Activated naive CD8-positive, alpha-beta T cell treated with anti-CD3 and anti-CD28 coated beads for 36 hours (primary cell): ENCODE data around the gene DBX1. TPM values are rescaled to one million over a fixed set of nuclear protein-coding genes. Genes with fewer than 3 reads are reported as not detected.
"Not testable (repeated sequence)": the region's sequence is repeated elsewhere in the genome, so short reads cannot be mapped to it uniquely, and the experiment has no call there.

ENCODE experiments used
- DNase-seq: peaks from one replicate; pipeline ENCODE4 v3.0.0; 2021
- H3K27ac Mint-ChIP-seq: one replicate; pipeline ENCODE4 v1.8.0; 2022; ENCODE audit warnings: mild to moderate bottlenecking, moderate library complexity, mixed read lengths
- H3K27me3 Mint-ChIP-seq: one replicate; pipeline ENCODE4 v1.8.0; 2022; ENCODE audit warnings: mild to moderate bottlenecking, mixed read lengths
- H3K36me3 Mint-ChIP-seq: one replicate; pipeline ENCODE4 v1.8.0; 2021; ENCODE audit warnings: mild to moderate bottlenecking, mixed read lengths
- H3K4me1 Mint-ChIP-seq: one replicate; pipeline ENCODE4 v1.8.0; 2021; ENCODE audit warnings: mixed read lengths
- H3K4me3 Mint-ChIP-seq: one replicate; pipeline ENCODE4 v1.8.0; 2022; ENCODE audit warnings: mild to moderate bottlenecking, moderate library complexity, mixed read lengths
- H3K9me3 Mint-ChIP-seq: one replicate; pipeline ENCODE4 v1.8.0; 2022; ENCODE audit warnings: mixed read lengths
- total RNA-seq, 2 experiments: library from RNA; stranded (reverse); gene quantifications; one replicate each; pipeline ENCODE4 v1.2.3, GENCODE V29; 2021

The DBX1 gene, protein sequence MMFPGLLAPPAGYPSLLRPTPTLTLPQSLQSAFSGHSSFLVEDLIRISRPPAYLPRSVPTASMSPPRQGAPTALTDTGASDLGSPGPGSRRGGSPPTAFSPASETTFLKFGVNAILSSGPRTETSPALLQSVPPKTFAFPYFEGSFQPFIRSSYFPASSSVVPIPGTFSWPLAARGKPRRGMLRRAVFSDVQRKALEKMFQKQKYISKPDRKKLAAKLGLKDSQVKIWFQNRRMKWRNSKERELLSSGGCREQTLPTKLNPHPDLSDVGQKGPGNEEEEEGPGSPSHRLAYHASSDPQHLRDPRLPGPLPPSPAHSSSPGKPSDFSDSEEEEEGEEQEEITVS
- not detected for total RNA-seq

DNA sequence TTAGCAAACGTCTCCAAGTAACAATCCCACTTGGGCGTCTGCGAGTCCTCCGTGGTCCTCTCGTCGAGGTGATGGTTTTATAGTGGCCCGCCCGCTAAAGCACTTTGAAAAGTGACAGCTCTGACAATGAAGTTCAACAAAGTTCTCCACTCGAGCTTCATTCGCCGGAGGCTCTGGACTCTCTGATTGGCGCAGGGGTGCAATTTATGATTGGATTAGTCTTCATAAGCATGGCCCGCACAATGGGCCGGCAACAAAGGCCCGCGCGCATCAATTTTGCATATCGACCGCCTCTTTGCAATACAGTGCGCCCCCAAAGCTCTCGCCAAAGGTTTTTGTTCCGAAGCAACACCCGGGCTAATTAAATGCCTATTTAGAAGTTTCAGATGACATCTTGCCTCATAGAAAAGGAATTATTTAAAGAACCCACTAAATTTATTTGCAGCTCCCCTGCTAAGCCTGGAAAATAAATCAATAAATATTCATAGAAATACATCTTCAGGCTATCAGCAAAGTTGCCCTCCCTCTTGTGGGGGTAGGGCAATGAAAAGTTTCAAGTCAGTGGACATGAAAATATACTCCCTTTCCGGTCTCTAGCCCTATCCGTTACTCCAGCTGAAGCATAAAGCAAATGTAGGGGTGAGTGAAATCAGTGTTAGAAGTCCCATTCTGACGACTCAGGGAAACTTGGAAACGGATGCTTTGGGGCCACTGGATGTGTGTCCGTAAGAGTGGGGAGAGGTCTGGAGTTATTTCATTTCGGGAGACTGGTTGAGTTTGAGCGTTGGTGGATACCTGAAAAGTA, at the start of gene DBX1:
Gene DBX1 (minus strand): TSS at position 51 of the 805 bp plus-strand sequence. CDS start 151 bp downstream, outside the sequence.
- H3K27ac Mint-ChIP-seq: no peak within 1 kb of the TSS
- H3K9me3 Mint-ChIP-seq: peaks cover 11% of the 10 kb centered on the region
- H3K4me3 Mint-ChIP-seq: no peak within 1 kb of the TSS
- peaks cover 40% of the 10 kb centered on the region for H3K4me1 Mint-ChIP-seq
- H3K36me3 Mint-ChIP-seq: peaks cover 13% of the 10 kb centered on the region
- no peak for DNase-seq
- H3K27me3 Mint-ChIP-seq: peaks cover 96% of the 10 kb centered on the region

DNA sequence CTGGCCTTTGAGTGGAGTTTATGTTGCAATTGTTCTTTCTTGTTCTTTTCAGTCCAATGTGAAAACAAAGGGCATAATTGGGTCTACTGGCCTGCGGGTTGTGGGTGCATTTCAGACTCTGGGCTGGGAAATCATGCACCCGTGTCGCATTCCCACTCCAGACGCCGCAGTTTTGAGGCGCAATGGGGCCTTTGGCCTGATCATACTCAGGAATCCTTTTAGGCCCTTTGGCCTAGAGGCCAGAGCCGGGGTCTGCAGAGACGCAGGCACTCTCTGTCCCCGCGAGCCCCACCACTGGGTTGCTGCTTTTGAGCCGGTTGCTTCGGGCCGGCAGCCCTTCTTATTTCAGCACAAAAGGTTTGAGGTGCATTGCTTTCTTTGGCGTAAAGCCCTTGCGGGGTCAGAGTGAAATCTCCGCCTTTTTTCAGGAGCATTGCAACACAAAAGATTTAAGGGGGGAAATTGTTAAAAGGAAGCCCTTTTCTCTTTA, 48.4 kb upstream of the DBX1 start:
- no peak for DNase-seq
- Mint-ChIP-seq H3K36me3 (no peaks in the 10 kb centered on the region), H3K4me1 (peaks cover 2% of the 10 kb centered on the region), H3K9me3 (peaks cover 5% of the 10 kb centered on the region), H3K27me3 (peaks cover 65% of the 10 kb centered on the region), H3K27ac (no peak overlapping the region), H3K4me3 (no peak overlapping the region)

DNA sequence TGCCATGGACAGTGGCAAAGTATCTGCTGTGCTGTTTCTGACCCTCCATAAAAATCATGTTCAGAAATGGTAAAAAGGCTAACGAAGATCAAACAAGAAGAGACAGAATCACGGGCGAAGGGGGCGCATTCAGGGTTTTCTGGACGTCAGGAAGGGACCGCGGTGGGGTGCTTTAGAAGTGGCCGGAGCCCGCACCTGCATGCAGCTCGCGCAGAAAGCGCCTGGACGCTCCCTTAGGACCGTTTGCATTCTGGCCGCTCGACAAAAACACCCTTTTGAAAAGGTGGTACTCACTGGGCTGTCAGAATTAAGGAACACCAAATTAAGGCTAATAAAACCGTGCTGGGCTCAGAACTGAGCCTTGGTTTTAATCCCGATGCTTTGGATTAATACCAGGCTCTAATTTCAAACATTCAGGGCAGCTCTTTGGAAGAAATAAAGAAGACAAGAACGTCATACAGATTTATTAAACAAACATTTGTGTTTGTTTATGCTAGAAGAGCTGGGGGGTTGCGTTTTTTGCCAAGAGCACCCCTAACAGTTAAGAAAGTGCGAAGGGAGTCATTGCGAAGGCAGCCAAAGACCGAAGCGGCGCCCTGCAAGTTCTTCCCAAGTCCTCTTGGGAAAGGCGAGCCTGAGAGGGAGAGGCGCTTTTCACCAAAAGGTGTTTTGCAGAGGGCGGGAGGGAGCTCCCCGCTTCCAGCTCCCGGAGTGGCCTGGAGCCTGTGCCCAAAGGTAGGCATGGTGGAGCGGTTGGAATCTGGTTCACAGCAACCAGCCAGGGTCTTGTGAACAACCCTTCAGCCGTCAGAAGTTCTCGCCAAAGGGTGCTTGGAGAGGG, 47.7 kb upstream of the DBX1 start:
- Mint-ChIP-seq H3K27ac (no peak overlapping the region), H3K4me1 (peaks cover 2% of the 10 kb centered on the region), H3K4me3 (no peak overlapping the region), H3K9me3 (peaks cover 5% of the 10 kb centered on the region), H3K27me3 (peaks cover 69% of the 10 kb centered on the region), H3K36me3 (no peaks in the 10 kb centered on the region)
- DNase-seq: no peak

DNA sequence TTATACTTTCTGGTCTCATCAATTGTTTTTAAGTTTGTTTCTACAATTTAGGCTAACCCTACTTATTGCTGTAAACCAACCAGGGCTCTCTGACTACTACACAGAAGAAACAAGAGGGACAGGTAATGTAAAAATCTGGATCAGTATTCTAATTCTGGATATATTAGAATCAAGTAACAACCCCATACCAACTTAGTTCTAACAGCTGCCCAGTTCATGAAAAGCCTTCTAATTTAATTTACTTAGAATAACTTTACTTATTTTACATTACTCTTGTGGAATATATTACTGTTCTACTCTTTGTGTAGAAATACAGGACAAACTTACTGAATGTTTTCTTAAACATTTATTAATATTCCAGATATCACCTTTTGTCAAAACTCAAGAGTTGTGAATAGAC, 45.5 kb upstream of the DBX1 start:
- peaks cover 5% of the 10 kb centered on the region for H3K9me3 Mint-ChIP-seq
- H3K27me3 Mint-ChIP-seq: peaks cover 82% of the 10 kb centered on the region
- H3K36me3 Mint-ChIP-seq: no peaks in the 10 kb centered on the region
- peaks cover 2% of the 10 kb centered on the region for H3K4me1 Mint-ChIP-seq
- H3K4me3 Mint-ChIP-seq: no peak overlapping the region
- no peak overlapping the region for H3K27ac Mint-ChIP-seq
- DNase-seq: no peak

DNA sequence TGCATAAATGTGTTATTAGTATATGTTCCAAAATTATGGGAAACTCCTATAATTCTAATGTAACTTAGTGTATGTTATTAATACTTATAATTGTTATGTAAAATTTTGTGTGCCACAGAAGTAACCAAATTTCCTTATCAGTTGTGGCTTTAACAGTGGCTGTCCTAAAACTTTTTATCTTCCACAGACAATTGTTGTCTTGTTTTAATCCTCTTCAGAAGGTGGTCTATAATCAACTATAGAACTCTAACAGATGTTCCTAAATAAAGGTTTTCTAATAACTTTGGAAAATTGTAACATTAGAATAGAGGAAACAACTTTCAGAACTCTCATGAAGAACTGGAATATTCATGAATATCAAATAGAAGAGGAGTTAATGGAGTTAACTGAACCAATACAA, 44.4 kb upstream of the DBX1 start:
- no peak for DNase-seq
- Mint-ChIP-seq H3K36me3 (no peaks in the 10 kb centered on the region), H3K4me3 (no peak overlapping the region), H3K27me3 (peaks cover 81% of the 10 kb centered on the region), H3K27ac (no peak overlapping the region), H3K4me1 (peaks cover 4% of the 10 kb centered on the region), H3K9me3 (peaks cover 5% of the 10 kb centered on the region)

DNA sequence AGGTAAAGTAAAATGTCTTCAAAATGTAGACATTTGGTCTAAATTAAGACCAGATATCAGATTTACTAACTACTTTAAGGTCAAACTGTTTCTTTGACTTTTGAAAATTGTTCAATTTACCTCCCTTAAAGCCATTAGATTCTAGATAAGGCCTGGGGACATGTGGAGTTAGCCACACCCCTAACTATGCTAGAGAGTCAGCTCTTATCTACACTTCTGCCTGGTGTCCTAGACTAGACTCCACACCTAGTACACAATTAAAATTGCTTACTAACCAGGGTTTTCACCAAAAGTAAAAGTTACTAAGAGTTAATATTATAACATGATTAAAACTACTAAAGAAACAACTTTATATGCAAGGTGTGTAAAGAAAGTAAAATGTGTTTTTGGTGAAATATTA, 43.6 kb upstream of the DBX1 start:
- Mint-ChIP-seq H3K36me3 (no peaks in the 10 kb centered on the region), H3K4me1 (peaks cover 4% of the 10 kb centered on the region), H3K27me3 (peaks cover 77% of the 10 kb centered on the region), H3K4me3 (no peak overlapping the region), H3K9me3 (peaks cover 5% of the 10 kb centered on the region), H3K27ac (no peak overlapping the region)
- no peak for DNase-seq

DNA sequence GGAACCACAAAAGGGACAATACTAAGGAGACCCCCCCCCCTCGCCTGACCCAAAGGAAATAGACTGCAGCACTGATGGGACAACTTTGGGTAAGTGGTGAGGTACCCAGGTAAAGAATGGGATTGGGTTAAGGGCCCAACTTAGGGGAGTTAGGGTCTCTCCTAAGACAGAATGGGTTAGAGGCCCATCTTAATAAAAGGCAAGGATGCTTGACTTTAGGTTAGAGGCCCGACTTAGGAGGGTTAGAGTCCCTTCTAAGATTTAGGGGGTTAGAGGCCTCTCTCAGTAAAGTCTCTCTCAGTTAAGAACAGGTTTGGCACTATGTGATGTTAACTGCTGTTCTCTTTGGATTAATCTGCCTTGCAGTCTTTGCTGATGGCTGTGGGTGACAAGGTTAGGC, 41.0 kb upstream of the DBX1 start:
- Mint-ChIP-seq H3K9me3 (peaks cover 1% of the 10 kb centered on the region), H3K36me3 (no peaks in the 10 kb centered on the region), H3K4me3 (no peak overlapping the region), H3K4me1 (peaks cover 9% of the 10 kb centered on the region), H3K27me3 (peaks cover 70% of the 10 kb centered on the region), H3K27ac (no peak overlapping the region)
- DNase-seq: no peak

DNA sequence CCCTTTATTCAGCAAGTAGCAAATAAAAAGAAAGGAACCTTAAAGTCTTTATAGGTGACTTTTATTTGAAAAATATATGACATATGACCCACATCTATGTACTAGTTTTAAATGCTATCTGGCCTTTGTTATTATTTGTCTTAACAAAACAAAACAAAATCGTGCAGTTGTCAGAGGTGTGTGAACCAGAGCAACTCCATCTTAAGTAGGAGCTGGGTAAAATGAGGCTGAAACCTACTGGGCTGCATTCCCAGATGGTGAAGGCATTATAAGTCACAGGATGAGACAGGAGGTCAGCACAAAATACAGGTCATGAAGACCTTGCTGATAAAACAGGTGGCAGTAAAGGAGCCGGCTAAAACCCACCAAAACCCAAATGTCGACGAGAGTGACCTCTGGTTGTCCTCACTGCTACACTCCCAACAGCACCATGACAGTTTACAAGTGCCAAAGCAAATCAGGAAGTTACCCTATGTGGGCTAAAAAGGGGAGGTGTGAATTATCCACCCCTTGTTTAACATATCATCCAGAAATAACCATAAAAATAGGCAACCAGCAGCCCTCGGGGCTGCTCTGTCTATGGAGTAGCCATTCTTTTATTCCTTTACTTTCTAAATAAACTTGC, 40.2 kb upstream of the DBX1 start:
- H3K27ac Mint-ChIP-seq, H3K9me3 Mint-ChIP-seq, H3K36me3 Mint-ChIP-seq, H3K4me3 Mint-ChIP-seq, H3K4me1 Mint-ChIP-seq, DNase-seq: not testable (repeated sequence)
- peaks cover 67% of the 10 kb centered on the region for H3K27me3 Mint-ChIP-seq

DNA sequence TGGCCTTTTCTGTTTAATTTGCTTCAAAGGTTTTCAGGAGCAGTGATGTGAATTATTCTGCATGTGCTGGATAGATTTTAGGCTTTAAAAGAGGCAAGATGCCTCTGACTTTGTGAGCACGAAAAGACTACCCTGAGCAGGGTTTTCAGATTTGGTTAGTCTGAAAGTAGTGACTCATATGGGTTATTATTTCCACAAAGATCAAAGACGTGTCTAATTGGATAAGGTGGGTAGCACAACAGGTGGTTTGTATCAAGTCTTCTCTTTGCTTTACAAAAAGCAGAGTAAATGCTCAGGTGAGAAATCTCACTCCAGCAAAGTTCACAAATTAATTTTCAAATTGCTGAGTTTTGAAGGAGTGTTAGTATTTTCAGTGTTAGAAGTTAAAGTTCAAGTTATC, 37.6 kb upstream of the DBX1 start:
- Mint-ChIP-seq H3K9me3 (no peaks in the 10 kb centered on the region), H3K4me1 (peaks cover 9% of the 10 kb centered on the region), H3K27me3 (peaks cover 61% of the 10 kb centered on the region), H3K4me3 (no peak overlapping the region), H3K36me3 (no peaks in the 10 kb centered on the region), H3K27ac (no peak overlapping the region)
- DNase-seq: no peak

DNA sequence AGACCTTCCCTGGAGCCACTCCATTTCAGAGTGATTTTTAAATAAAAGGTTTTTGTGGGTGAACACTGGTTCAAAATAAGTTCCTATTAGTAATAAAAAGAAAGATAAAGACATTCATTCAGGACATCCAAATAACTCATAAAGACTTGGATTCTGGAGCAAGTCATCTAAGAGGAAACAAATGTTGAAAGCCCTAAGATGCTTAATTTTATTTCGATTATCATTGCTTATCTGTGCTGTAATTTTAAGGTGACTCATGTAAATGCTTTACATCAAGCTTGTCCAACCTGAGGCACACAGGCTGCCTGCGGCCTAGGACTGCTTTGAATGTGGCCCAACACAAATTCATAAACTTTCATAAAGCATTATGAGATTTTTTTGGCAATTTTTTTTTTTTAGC, 34.2 kb upstream of the DBX1 start:
- H3K4me3 Mint-ChIP-seq: no peak overlapping the region
- H3K27me3 Mint-ChIP-seq: peaks cover 35% of the 10 kb centered on the region
- H3K27ac Mint-ChIP-seq: no peak overlapping the region
- H3K4me1 Mint-ChIP-seq: peaks cover 7% of the 10 kb centered on the region
- no peaks in the 10 kb centered on the region for H3K9me3 Mint-ChIP-seq
- DNase-seq: no peak
- H3K36me3 Mint-ChIP-seq: no peaks in the 10 kb centered on the region

DNA sequence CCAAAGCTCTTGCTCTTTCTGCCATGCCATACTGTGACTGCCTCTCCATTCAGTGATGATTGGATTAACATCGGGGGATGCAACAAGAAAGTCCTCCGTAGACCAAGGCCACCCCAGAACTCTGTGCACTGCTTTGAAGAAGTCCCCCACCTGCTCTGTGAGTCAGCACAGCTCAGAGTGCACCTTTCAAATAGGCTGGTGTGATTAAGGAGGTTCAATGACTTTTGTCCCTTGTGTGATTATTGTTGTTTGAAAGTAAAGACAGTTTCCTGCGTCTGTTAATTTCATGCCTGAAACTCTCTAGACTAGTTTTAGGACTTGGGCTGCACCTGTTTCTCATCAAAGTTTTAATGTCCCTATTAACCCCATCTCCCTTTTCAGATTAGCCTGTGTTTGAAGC, 33.0 kb upstream of the DBX1 start:
- H3K9me3 Mint-ChIP-seq: no peaks in the 10 kb centered on the region
- H3K4me1 Mint-ChIP-seq: peaks cover 7% of the 10 kb centered on the region
- H3K27me3 Mint-ChIP-seq: peaks cover 31% of the 10 kb centered on the region
- H3K27ac Mint-ChIP-seq: no peak overlapping the region
- no peaks in the 10 kb centered on the region for H3K36me3 Mint-ChIP-seq
- no peak overlapping the region for H3K4me3 Mint-ChIP-seq
- DNase-seq: no peak

DNA sequence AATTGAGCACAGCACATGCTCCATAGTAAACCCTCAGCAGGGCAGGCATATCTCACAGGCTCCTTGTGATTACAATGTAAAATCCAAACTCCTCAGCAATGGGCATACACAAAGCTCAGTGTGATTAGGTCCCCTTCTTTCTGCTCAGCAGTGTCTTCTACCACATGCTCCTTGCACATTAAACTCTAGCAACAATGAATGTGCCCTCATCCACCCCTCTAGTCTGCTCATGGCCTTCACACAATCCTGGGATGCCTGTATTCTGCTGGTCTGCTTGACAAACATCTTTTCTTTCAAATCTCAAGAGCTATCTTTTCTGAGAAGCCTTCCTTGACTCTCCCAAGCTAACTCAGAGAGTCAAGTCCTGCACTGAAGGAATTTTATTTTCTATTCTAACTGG, 32.4 kb upstream of the DBX1 start:
- no peaks in the 10 kb centered on the region for H3K9me3 Mint-ChIP-seq
- H3K4me1 Mint-ChIP-seq: peaks cover under 1% of the 10 kb centered on the region
- no peaks in the 10 kb centered on the region for H3K36me3 Mint-ChIP-seq
- no peak for DNase-seq
- no peak overlapping the region for H3K27ac Mint-ChIP-seq
- peaks cover 24% of the 10 kb centered on the region for H3K27me3 Mint-ChIP-seq
- H3K4me3 Mint-ChIP-seq: no peak overlapping the region

DNA sequence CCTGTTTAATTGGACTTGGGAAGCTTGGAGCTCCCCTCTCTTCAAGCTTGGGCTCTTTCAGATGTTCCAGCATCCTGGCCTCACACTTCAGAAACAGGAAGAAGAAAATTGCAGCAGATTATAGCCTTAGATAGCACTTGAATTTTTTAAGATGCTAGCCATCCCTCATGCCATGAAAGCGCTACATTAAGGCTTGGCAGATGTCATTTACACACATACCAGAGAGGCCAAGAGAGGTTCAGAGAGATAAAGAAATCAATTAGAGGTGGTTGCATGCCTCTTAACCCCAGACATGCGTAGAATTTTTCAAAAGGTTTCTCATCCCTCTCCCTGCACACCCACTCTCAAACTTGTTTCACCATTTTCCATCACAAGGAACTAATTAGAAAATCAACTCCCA, 31.9 kb upstream of the DBX1 start:
- Mint-ChIP-seq H3K36me3 (no peaks in the 10 kb centered on the region), H3K9me3 (no peaks in the 10 kb centered on the region), H3K4me1 (no peaks in the 10 kb centered on the region), H3K27ac (no peak overlapping the region), H3K27me3 (peaks cover 21% of the 10 kb centered on the region), H3K4me3 (no peak overlapping the region)
- DNase-seq: no peak

DNA sequence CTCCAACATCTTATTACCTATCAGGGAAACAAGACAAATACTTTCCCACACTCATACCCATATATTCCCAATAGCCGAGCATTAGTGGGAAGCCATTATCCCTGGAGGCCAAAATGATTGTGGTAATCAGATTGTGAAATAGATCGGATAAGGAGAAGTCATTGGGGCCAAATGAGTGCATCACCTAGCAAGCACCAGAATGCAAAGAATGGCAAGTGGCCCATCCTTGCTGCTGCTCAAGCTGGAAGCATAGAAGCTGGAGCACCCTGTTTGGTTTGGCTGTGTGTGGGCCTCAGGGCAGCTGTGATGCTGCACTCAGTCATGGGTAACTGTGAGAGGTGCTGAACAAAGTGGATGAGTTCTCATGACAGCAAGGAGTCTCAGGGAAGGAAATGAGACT, 18.7 kb upstream of the DBX1 start:
- no peak for DNase-seq
- Mint-ChIP-seq H3K27me3 (peaks cover 35% of the 10 kb centered on the region), H3K9me3 (peaks cover 7% of the 10 kb centered on the region), H3K36me3 (no peaks in the 10 kb centered on the region), H3K4me3 (no peak overlapping the region), H3K4me1 (no peaks in the 10 kb centered on the region), H3K27ac (no peak overlapping the region)

DNA sequence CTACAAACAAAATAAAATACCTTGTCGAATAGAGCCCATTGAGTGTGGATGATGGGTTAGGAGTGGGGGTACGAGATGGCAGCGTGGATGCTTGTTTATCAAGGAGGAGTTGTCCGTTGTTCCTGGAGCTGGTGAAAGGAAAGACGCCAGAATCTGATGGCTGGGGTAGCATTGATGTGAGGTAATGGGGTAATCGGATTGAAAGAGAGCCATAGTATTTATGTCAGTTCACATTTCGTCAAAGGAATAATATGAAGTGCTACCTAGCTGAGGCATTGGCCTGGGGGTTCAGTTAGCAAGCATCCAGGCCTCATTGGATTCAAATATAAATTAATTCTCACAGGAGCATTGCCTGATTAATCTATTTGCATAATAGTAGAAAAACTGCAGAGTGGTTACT, 16.9 kb upstream of the DBX1 start:
- H3K27me3 Mint-ChIP-seq: peaks cover 43% of the 10 kb centered on the region
- no peaks in the 10 kb centered on the region for H3K4me1 Mint-ChIP-seq
- no peak overlapping the region for H3K27ac Mint-ChIP-seq
- no peak for DNase-seq
- H3K9me3 Mint-ChIP-seq: peaks cover 7% of the 10 kb centered on the region
- no peaks in the 10 kb centered on the region for H3K36me3 Mint-ChIP-seq
- H3K4me3 Mint-ChIP-seq: no peak overlapping the region
